Progenitor cell of endocrine pancreas (in vitro differentiated cells): ENCODE results near the gene MYO7B. TPM values are rescaled to one million over a fixed set of nuclear protein-coding genes. Genes with fewer than 3 reads are reported as not detected.

Experiments
- DNase-seq: peaks from one replicate; pipeline ENCODE4 v3.0.0; 2021; ENCODE audit warnings: low spot score; ENCODE audit not compliant: unreplicated experiment
- H3K27ac Mint-ChIP-seq: 2 replicates; pipeline ENCODE4 v1.8.0; 2021; ENCODE audit warnings: mild to moderate bottlenecking, moderate library complexity, mixed read lengths
- H3K27me3 Mint-ChIP-seq: 2 replicates; pipeline ENCODE4 v1.8.0; 2021; ENCODE audit warnings: mixed read lengths
- H3K36me3 Mint-ChIP-seq: 2 replicates; pipeline ENCODE4 v1.8.0; 2022; ENCODE audit warnings: mixed read lengths; ENCODE audit not compliant: insufficient read depth
- H3K4me1 Mint-ChIP-seq: 2 replicates; pipeline ENCODE4 v1.8.0; 2021; ENCODE audit warnings: low read depth, mixed read lengths
- H3K4me3 Mint-ChIP-seq: 2 replicates; pipeline ENCODE4 v1.8.0; 2021; ENCODE audit warnings: low read depth, mild to moderate bottlenecking, moderate library complexity, mixed read lengths
- H3K9me3 Mint-ChIP-seq: 2 replicates; pipeline ENCODE4 v1.8.0; 2021; ENCODE audit warnings: low read depth, mixed read lengths
- CTCF ChIP-seq: fragments of 200-600 bp; sonication (generic); IDR thresholded peaks from one replicate; pipeline ENCODE4 v1.5.0; 2021; ENCODE audit warnings: antibody characterized with exemption, mild to moderate bottlenecking; ENCODE audit not compliant: unreplicated experiment
- total RNA-seq: library from RNA; stranded (reverse); gene quantifications from 2 replicates; pipeline ENCODE4 v1.2.1, GENCODE V29; 2021

MYO7B gene
- total RNA-seq, 1 donor from 2014 or later = not detected

GRCh38 chr2:127655209-127656073 is 120.0 kb downstream of the MYO7B start:
- H3K27ac Mint-ChIP-seq = no peak overlapping the region
- H3K4me3 Mint-ChIP-seq = no peak overlapping the region
- no peaks in the 10 kb centered on the region for H3K36me3 Mint-ChIP-seq
- H3K9me3 Mint-ChIP-seq = no peaks in the 10 kb centered on the region
- H3K27me3 Mint-ChIP-seq = no peaks in the 10 kb centered on the region
- no peak for DNase-seq
- no peaks in the 10 kb centered on the region for H3K4me1 Mint-ChIP-seq
- TF ChIP-seq CTCF = no peak

DNA sequence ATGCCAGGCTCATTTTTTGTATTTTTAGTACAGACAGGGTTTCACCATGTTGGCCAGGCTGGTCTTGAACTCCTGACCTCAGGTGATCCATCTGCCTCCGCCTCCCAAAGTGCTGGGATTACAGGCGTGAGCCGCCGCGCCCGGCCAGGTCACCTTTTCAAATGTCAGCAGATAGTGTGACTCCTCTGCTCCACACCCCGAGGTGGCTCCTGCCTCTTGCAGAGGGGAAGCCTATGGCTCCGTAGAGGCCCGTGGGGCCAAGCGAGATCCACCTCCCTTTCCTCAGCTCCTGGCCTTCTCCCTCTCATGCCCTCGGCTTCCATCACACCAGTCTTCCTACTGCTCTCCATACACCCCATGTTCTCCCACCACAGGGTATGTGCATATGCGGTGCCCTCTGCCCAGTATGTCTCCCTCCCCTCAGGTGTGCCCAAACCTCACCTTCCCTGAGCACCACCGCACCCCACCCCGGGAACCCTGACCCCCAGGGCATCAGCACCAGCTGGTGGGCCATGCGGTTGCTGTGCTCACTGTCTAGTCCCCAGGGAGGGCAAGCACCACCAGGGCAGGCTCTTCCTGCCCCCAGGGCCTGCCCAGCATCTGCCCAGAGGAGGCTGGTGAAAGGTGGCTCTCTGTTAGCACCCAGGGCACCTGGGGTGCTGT is 121.2 kb downstream of the MYO7B start:
- Mint-ChIP-seq H3K27ac (no peak overlapping the region), H3K9me3 (no peaks in the 10 kb centered on the region), H3K4me3 (no peak overlapping the region), H3K4me1 (peaks cover 6% of the 10 kb centered on the region), H3K27me3 (no peaks in the 10 kb centered on the region), H3K36me3 (no peaks in the 10 kb centered on the region)
- DNase-seq = no peak
- no peak for TF ChIP-seq CTCF

- Mint-ChIP-seq H3K27me3 (no peaks in the 10 kb centered on the region), H3K4me3 (no peak overlapping the region), H3K9me3 (no peaks in the 10 kb centered on the region), H3K27ac (no peak overlapping the region), H3K4me1 (peaks cover 8% of the 10 kb centered on the region), H3K36me3 (no peaks in the 10 kb centered on the region)
- DNase-seq = no peak
- TF ChIP-seq CTCF = no peak
Observed at GRCh38 chr2:127657232-127657595, 121.7 kb downstream of the MYO7B start.

DNA sequence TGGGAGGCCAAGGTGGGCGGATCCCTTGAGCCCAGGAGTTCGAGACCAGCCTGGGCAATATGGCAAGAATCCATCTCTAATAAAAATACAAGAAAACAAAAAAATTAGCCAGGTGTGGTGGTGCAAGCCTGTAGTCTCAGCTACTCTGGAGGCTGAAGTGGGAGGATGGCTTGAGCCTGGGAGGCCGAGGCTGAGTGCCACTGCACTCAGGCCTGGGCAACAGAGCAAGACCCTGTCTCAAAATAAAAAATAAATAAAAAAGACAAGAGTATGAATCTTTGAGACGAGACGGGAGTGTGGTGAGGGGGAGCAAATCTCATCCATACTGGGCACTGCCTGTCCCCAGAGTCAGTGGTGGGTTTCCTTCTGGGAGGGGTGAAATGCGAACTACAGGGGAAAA is 122.7 kb downstream of the MYO7B start:
- Mint-ChIP-seq H3K4me1 (peaks cover 9% of the 10 kb centered on the region), H3K27ac (no peak overlapping the region), H3K27me3 (no peaks in the 10 kb centered on the region), H3K36me3 (no peaks in the 10 kb centered on the region), H3K4me3 (no peak overlapping the region), H3K9me3 (no peaks in the 10 kb centered on the region)
- TF ChIP-seq CTCF = no peak
- DNase-seq = no peak

GRCh38 chr2:127658641-127659407 is 123.3 kb downstream of the MYO7B start:
- Mint-ChIP-seq H3K36me3 (no peaks in the 10 kb centered on the region), H3K27ac (no peak overlapping the region), H3K9me3 (no peaks in the 10 kb centered on the region), H3K4me3 (no peak overlapping the region), H3K27me3 (peaks cover 7% of the 10 kb centered on the region), H3K4me1 (peaks cover 9% of the 10 kb centered on the region)
- DNase-seq = no peak
- no peak for TF ChIP-seq CTCF
